AG04450 (cell line): ENCODE data around the gene KCNH8. TPM values are rescaled to one million over a fixed set of nuclear protein-coding genes. Genes with fewer than 3 reads are reported as not detected.

ENCODE experiments used
- CTCF ChIA-PET: fragments of 300-600, 350-600 bp; formaldehyde crosslinking; extraction: SDS; loops from one replicate; lab custom pipeline; 2022; ENCODE audit warnings: antibody characterized with exemption, inconsistent platforms; lab: Charles Lee
- POLR2A ChIA-PET: fragments of 350-600 bp; formaldehyde crosslinking; extraction: SDS; loops from one replicate; lab custom pipeline; 2021; ENCODE audit warnings: antibody characterized with exemption, inconsistent platforms; lab: Yijun Ruan, JAX
- DNase-seq: peaks from one replicate; pipeline ENCODE4 v3.0.0-alpha.2; 2011; ENCODE audit warnings: low read depth, low spot score
- H3K27ac ChIP-seq: one replicate; pipeline ENCODE4 v1.5.1; 2012; ENCODE audit warnings: low read depth, low read length, control low read depth
- H3K27me3 ChIP-seq: one replicate; pipeline ENCODE4 v1.6.0; 2012; ENCODE audit warnings: low read length; ENCODE audit not compliant: control insufficient read depth, insufficient read depth
- H3K4me3 ChIP-seq: 2 replicates; pipeline ENCODE4 v1.5.1; 2011; ENCODE audit warnings: mild to moderate bottlenecking, low read depth, low read length, control low read depth
- H3K9me3 ChIP-seq: 2 replicates; pipeline ENCODE4 v1.5.1; 2012; ENCODE audit warnings: low read length; ENCODE audit not compliant: control insufficient read depth, insufficient read depth
- CTCF ChIP-seq: IDR thresholded peaks from 2 replicates; pipeline ENCODE4 v1.5.1; 2011; ENCODE audit warnings: low read depth, low read length, control low read depth, inconsistent platforms
- polyA plus RNA-seq: library from polyadenylated mRNA; depleted of rRNA; stranded (reverse); fragments of >200 nt; gene quantifications from 2 replicates; pipeline ENCODE4 v1.2.3, GENCODE V29; 2011

The KCNH8 gene
- polyA plus RNA-seq, 1 experiment, result not detected

GRCh38 chr3:19151171-19151570 is 2.9 kb downstream of the KCNH8 start:
- Histone ChIP-seq H3K27ac (no peak overlapping the region), H3K9me3 (peaks cover 14% of the 10 kb centered on the region), H3K27me3 (peaks cover 3% of the 10 kb centered on the region), H3K4me3 (no peak overlapping the region)
- no peak for TF ChIP-seq CTCF
- ChIA-PET CTCF (no interaction called here), POLR2A (no interaction called here)
- no peak for DNase-seq

GRCh38 chr3:19154693-19155250 is 6.5 kb downstream of the KCNH8 start:
- H3K27ac ChIP-seq, result no peak overlapping the region
- CTCF ChIA-PET, result no interaction called here
- H3K9me3 ChIP-seq, result no peaks in the 10 kb centered on the region; the same call in 1 of the 2 replicates
- no peaks in the 10 kb centered on the region for H3K27me3 ChIP-seq
- no peak for DNase-seq
- H3K4me3 ChIP-seq, result no peak overlapping the region
- no peak for TF ChIP-seq CTCF
- POLR2A ChIA-PET, result no interaction called here

- ChIA-PET CTCF (no interaction called here), POLR2A (no interaction called here)
- H3K9me3 ChIP-seq, result no peaks in the 10 kb centered on the region; the same call in 1 of the 2 replicates
- H3K4me3 ChIP-seq, result no peak overlapping the region
- TF ChIP-seq CTCF, result no peak
- no peaks in the 10 kb centered on the region for H3K27me3 ChIP-seq
- no peak overlapping the region for H3K27ac ChIP-seq
- no peak for DNase-seq
Measured at GRCh38 chr3:19155375-19155774, 7.1 kb downstream of the KCNH8 start.

- H3K27ac ChIP-seq, result no peak overlapping the region
- H3K9me3 ChIP-seq, result peaks cover 2% of the 10 kb centered on the region; the same call in 1 of the 2 replicates
- CTCF ChIA-PET, result no interaction called here
- no peak for TF ChIP-seq CTCF
- H3K27me3 ChIP-seq, result no peaks in the 10 kb centered on the region
- POLR2A ChIA-PET, result no interaction called here
- H3K4me3 ChIP-seq, result no peak overlapping the region
- DNase-seq, result no peak
Measured at GRCh38 chr3:19159966-19160635, 11.8 kb downstream of the KCNH8 start.

- POLR2A ChIA-PET, result no interaction called here
- no peak overlapping the region for H3K27ac ChIP-seq
- no peak overlapping the region for H3K4me3 ChIP-seq
- H3K9me3 ChIP-seq, result peaks cover 9% of the 10 kb centered on the region
- TF ChIP-seq CTCF, result no peak
- DNase-seq, result no peak
- CTCF ChIA-PET, result no interaction called here
- H3K27me3 ChIP-seq, result no peaks in the 10 kb centered on the region
Measured at GRCh38 chr3:19165654-19166053, 17.3 kb downstream of the KCNH8 start.
